Cardiac fibroblast (primary cell): ENCODE results near the gene FBXO30.

ENCODE experiments used
- DNase-seq, 2 donors: peaks; one replicate each; pipeline versions ENCODE4 v3.0.0 to v3.0.0-alpha.2; 2010; ENCODE audit warnings: low read depth in 2 of 2
- H3K4me3 ChIP-seq, 2 donors: replicated peaks in 1 of 2; 1 replicate in 1 of 2; 2 replicates in 1 of 2; pipeline ENCODE4 v1.5.1; 2011; ENCODE audit warnings: low read depth in 2 of 2, low read length in 2 of 2, mild to moderate bottlenecking in 2 of 2, moderate library complexity in 1 of 2
- TF ChIP-seq, protein P1 (sequence below): IDR thresholded peaks from one replicate; pipeline ENCODE4 v1.5.1; 2011; ENCODE audit warnings: low read depth, mild to moderate bottlenecking, low read length, inconsistent platforms

FBXO30 gene

DNA sequence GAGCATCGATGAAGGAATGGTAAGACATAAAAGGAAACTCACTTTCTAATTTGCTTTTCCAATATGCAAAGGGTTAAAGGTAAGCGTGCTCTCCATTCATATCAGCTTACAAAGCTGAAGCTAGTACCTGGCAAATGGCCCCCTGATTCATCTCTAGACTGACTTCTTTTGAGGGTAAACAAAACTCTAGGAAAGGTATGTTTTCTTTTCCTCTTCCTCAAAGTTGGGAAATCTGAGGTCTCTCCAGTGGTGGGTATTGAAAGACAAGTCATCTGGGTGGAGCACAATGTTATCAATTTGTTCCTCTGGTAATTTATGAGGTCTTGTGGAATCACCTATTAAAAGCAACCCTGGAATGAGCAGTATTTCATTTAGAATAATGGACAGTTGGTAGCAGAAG, 7.9 kb upstream of the FBXO30 start:
- H3K4me3 ChIP-seq: no peak overlapping the region
- no peak for DNase-seq
- TF ChIP-seq, protein P1, sequence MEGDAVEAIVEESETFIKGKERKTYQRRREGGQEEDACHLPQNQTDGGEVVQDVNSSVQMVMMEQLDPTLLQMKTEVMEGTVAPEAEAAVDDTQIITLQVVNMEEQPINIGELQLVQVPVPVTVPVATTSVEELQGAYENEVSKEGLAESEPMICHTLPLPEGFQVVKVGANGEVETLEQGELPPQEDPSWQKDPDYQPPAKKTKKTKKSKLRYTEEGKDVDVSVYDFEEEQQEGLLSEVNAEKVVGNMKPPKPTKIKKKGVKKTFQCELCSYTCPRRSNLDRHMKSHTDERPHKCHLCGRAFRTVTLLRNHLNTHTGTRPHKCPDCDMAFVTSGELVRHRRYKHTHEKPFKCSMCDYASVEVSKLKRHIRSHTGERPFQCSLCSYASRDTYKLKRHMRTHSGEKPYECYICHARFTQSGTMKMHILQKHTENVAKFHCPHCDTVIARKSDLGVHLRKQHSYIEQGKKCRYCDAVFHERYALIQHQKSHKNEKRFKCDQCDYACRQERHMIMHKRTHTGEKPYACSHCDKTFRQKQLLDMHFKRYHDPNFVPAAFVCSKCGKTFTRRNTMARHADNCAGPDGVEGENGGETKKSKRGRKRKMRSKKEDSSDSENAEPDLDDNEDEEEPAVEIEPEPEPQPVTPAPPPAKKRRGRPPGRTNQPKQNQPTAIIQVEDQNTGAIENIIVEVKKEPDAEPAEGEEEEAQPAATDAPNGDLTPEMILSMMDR: no peak

GRCh38 chr6:145819994-145820393, 5.4 kb upstream of the FBXO30 start:
- DNase-seq: no peak
- TF ChIP-seq, protein P1: no peak
- H3K4me3 ChIP-seq: no peak overlapping the region

- no peak overlapping the region for H3K4me3 ChIP-seq
These were observed 4.2 kb upstream of the FBXO30 start for GRCh38 chr6:145818796-145819195.

GRCh38 chr6:145816392-145816791, 1.8 kb upstream of the FBXO30 start:
- DNase-seq: no peak
- TF ChIP-seq, protein P1: no peak
- H3K4me3 ChIP-seq: no peak overlapping the region

More at GRCh38 chr6:145818796-145819195, 4.2 kb upstream of the FBXO30 start:
- no peak for DNase-seq
- TF ChIP-seq, protein P1: no peak

DNA sequence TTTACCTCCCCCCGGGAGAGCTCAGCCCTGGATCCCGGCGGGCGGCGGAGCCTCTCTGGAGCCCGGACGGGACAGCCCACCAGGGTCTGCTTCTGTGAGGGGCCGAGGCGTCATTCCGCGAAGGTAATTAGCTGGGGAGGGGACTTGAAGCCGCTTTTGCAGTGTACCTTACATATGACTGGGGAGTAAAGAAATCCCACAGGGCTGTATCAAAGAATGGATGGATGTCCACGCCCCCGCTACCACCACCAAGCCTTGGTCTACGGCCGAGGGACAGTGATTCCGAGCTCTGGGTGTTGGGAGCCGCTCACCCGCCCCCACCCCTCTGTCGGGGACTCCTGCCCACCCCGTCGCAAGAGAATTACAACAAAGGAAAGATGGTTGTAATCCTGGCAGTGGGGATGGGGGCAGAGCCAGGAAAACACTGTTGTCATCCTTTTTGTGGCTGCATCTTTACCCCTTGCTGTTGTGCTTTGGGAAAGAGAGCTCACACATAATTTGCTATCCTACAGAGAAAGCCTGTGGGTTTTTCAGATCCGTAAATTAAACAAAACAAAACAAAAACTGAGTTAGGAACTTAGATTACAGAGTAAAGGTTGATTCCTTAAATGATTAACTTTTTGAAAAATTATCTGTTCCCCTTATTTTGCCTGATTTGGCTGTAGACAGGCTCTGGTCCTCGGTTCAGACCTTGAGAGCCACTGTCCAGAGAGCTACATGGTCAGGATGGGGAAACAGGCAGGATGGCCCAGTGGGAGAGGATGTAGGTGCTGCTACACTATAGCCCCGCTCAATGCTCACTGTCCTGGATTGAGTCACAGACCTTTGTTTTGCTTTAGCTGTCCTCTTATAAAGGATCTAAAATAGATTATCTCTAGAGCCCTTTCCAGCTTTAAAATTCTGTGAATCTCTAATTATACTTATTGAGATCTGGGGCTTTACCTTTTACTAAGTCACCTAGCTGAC, 997 bp upstream of the FBXO30 start:
- TF ChIP-seq, protein P1: no peak
- DNase-seq: peak; percentile 34 to 45
- peak overlapping the region; percentile 69 to 76 for H3K4me3 ChIP-seq

DNA sequence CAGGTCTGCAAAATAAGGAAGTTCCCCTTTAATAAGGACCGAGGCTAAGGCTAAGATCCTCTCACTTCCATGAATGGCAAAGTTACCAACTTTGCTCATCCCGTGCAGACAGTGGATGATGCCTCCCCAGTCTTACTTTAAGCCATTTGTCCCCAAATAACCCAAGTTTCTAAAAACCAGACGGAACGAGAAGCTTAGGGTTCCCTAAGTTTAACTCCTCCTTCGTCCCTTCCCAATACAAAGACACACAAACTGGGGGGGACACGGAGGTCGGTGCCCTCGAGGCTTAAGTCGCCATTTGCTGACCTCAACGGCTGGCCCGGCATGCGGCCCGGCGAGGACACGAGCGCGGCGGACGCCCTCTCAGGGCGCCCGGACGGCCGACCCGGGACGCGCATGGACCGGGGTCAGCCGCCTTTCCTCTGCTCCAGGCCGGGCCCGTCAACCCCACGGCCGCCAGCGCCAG, 527 bp downstream of the FBXO30 start:
- peak; percentile 31 to 64 for DNase-seq
- peak overlapping the region; percentile 71 to 76 for H3K4me3 ChIP-seq
- TF ChIP-seq, protein P1: no peak
